Esophagus muscularis mucosa (tissue), 4 donors: ENCODE measurements around the gene SPIN1. TPM values are rescaled to one million over a fixed set of nuclear protein-coding genes. Genes with fewer than 3 reads are reported as not detected.

Source experiments
- DNase-seq: peaks from one replicate; pipeline ENCODE4 v3.0.0-alpha.2; 2017; ENCODE audit errors: extremely low spot score
- H3K27ac ChIP-seq, 4 donors: fragments of 200-600 bp; sonication (generic); replicated peaks in 1 of 4; 1 replicate in 3 of 4; 2 replicates in 1 of 4; pipeline ENCODE4 v1.5.1; 2016 to 2019; ENCODE audit warnings: mild to moderate bottlenecking in 1 of 4
- H3K27me3 ChIP-seq, 4 donors: fragments of 200-600 bp; sonication (generic); one replicate each; pipeline versions ENCODE4 v1.5.1 to v1.6.0; 2016 to 2019
- H3K36me3 ChIP-seq, 4 donors: fragments of 200-600 bp; sonication (generic); one replicate each; pipeline ENCODE4 v1.5.1; 2016 to 2019
- H3K4me1 ChIP-seq, 4 donors: fragments of 200-600 bp; sonication (generic); one replicate each; pipeline ENCODE4 v1.5.1; 2016 to 2019
- H3K4me3 ChIP-seq, 4 donors: fragments of 200-600 bp; sonication (generic); 1 replicate in 2 of 4; 2 replicates in 2 of 4; pipeline ENCODE4 v1.5.1; 2016 to 2019; ENCODE audit warnings: mild to moderate bottlenecking in 4 of 4, moderate library complexity in 1 of 4
- H3K9me3 ChIP-seq, 4 donors: fragments of 200-600 bp; sonication (generic); 1 replicate in 3 of 4; 2 replicates in 1 of 4; pipeline ENCODE4 v1.5.1; 2016 to 2019
- EP300 ChIP-seq: sonication (generic); formaldehyde crosslinking; IDR thresholded peaks from one replicate; pipeline ENCODE4 v1.6.1; 2017; ENCODE audit warnings: antibody characterized with exemption
- POLR2A ChIP-seq: fragments of 450-650 bp; IDR thresholded peaks from one replicate; pipeline ENCODE4 v1.6.1; 2017; ENCODE audit warnings: antibody characterized with exemption, moderate library complexity, mild to moderate bottlenecking, low read depth
- POLR2AphosphoS5 ChIP-seq, 2 donors: sonication (generic); formaldehyde crosslinking; IDR thresholded peaks; one replicate each; pipeline ENCODE4 v1.6.1; 2017; ENCODE audit warnings: antibody characterized with exemption in 2 of 2
- WGBS: methylation state at CpG from one replicate; pipeline ENCODE4 v1.1.5; 2018; 5-methylcytosine and 5-hydroxymethylcytosine counted together
- intact Hi-C: fragments of 100-400 bp; cut with DNase I; formaldehyde crosslinking; loops from one replicate; pipeline ENCODE4 v1.15.1; 2023
- total RNA-seq, 4 donors: library from RNA; depleted of rRNA; stranded (reverse); fragments of >200 nt; gene quantifications; one replicate each; pipeline versions ENCODE4 v1.1.0 to v1.2.1, GENCODE V29; 2016
- TF ChIP-seq, protein P1 (sequence below), 3 experiments: fragments of 200-600 bp in 2 of 3; fragments of 450-650 bp in 1 of 3; sonication (generic) in 2 of 3; IDR thresholded peaks; one replicate each; pipeline ENCODE4 v1.5.1; 2017 to 2019; ENCODE audit warnings: antibody characterized with exemption in 3 of 3, mild to moderate bottlenecking in 2 of 3, moderate library complexity in 1 of 3

Gene SPIN1
- total RNA-seq, 4 donors from 2014 or later: 68.5 to 100 (median 81.5) TPM

- no peaks in the 10 kb centered on the region for H3K4me1 ChIP-seq
- TF ChIP-seq, protein P1, sequence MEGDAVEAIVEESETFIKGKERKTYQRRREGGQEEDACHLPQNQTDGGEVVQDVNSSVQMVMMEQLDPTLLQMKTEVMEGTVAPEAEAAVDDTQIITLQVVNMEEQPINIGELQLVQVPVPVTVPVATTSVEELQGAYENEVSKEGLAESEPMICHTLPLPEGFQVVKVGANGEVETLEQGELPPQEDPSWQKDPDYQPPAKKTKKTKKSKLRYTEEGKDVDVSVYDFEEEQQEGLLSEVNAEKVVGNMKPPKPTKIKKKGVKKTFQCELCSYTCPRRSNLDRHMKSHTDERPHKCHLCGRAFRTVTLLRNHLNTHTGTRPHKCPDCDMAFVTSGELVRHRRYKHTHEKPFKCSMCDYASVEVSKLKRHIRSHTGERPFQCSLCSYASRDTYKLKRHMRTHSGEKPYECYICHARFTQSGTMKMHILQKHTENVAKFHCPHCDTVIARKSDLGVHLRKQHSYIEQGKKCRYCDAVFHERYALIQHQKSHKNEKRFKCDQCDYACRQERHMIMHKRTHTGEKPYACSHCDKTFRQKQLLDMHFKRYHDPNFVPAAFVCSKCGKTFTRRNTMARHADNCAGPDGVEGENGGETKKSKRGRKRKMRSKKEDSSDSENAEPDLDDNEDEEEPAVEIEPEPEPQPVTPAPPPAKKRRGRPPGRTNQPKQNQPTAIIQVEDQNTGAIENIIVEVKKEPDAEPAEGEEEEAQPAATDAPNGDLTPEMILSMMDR (IDR thresholded peaks at IDR 0.05): no peak
- TF ChIP-seq POLR2AphosphoS5 (IDR thresholded peaks at IDR 0.05) (no peak), EP300 (no peak), POLR2A (no peak)
- no peaks in the 10 kb centered on the region for H3K36me3 ChIP-seq
- intact Hi-C loops: no loop called here
- DNase-seq: no peak
- H3K9me3 ChIP-seq: no peaks in the 10 kb centered on the region
- no peaks in the 10 kb centered on the region for H3K27me3 ChIP-seq
- H3K4me3 ChIP-seq: no peak overlapping the region
- WGBS: 86% methylated on average over 6 of the region's 6 CpGs
- H3K27ac ChIP-seq: no peak overlapping the region
Observed at GRCh38 chr9:88498880-88499279, 110.6 kb downstream of the SPIN1 start.

DNA sequence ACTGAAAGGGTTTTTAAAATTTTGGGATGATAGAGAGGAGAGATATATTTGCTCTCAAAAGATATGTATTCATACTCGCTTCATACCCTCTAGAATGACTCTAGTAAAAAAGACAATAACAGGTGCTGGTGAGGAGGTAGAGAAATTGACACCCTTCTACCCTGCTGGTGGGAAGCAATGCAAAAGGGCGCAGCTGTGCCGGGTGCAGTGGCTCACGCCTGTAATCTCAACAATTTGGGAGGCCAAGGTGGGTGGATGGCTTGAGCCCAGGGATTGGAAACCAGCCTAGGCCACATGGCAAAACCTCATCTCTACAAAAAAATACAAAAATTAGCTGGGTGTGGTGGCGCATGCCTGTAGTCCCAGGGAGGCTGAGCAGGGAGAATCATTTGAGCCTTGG lies 112.8 kb downstream of the SPIN1 start:
- 98% methylated on average over 5 of the region's 5 CpGs for WGBS
- no peak overlapping the region for H3K27ac ChIP-seq
- no peak for DNase-seq
- intact Hi-C loops: no loop called here
- H3K36me3 ChIP-seq: no peaks in the 10 kb centered on the region
- TF ChIP-seq, protein P1 (IDR thresholded peaks at IDR 0.05): no peak
- H3K27me3 ChIP-seq: no peaks in the 10 kb centered on the region
- H3K9me3 ChIP-seq: no peaks in the 10 kb centered on the region
- no peak overlapping the region for H3K4me3 ChIP-seq
- H3K4me1 ChIP-seq: no peaks in the 10 kb centered on the region

DNA sequence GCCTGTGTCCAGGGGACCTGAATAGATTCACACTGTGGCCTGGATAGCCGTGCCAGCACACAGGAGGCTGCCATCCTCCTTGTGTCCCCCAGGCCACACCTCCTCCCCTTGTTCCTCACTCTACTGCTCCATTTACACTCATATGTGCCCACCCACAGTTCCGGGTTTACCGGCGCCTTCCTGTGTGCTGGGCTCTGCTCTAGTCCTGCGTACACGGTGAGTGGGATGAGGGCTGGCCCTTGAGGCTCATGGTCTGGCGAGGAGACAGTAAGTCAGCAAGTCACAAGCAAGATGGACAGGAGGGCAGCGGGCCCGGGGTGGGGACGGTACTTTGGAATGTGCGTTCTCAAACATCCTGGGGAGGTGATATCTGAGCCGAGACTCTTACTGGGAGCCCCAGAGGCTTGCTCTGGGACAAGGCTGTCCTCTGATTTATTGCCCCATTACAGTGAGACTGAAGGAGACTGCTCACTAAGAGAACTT lies 114.3 kb downstream of the SPIN1 start:
- WGBS: 81% methylated on average over 10 of the region's 12 CpGs
- intact Hi-C loops: no loop called here
- DNase-seq: no peak
- TF ChIP-seq POLR2AphosphoS5 (IDR thresholded peaks at IDR 0.05) (no peak), POLR2A (no peak), EP300 (no peak)
- TF ChIP-seq, protein P1 (IDR thresholded peaks at IDR 0.05): no peak
- H3K36me3 ChIP-seq: no peaks in the 10 kb centered on the region
- no peaks in the 10 kb centered on the region for H3K4me1 ChIP-seq
- H3K27ac ChIP-seq: no peak overlapping the region
- no peak overlapping the region for H3K4me3 ChIP-seq
- H3K9me3 ChIP-seq: no peaks in the 10 kb centered on the region
- no peaks in the 10 kb centered on the region for H3K27me3 ChIP-seq

GRCh38 chr9:88503081-88503844 lies 115.0 kb downstream of the SPIN1 start:
- H3K27ac ChIP-seq: no peak overlapping the region
- DNase-seq: no peak
- H3K4me1 ChIP-seq: no peaks in the 10 kb centered on the region
- TF ChIP-seq POLR2AphosphoS5 (IDR thresholded peaks at IDR 0.05): no peak
- no peak for TF ChIP-seq EP300
- TF ChIP-seq POLR2A: no peak
- TF ChIP-seq, protein P1 (IDR thresholded peaks at IDR 0.05): no peak
- intact Hi-C loops: no loop called here
- H3K27me3 ChIP-seq: no peaks in the 10 kb centered on the region
- H3K4me3 ChIP-seq: no peak overlapping the region
- WGBS: 88% methylated on average over 17 of the region's 18 CpGs
- H3K36me3 ChIP-seq: no peaks in the 10 kb centered on the region
- H3K9me3 ChIP-seq: no peaks in the 10 kb centered on the region
